Myocyte (in vitro differentiated cells): ENCODE results near the gene SMIM33. TPM values are rescaled to one million over a fixed set of nuclear protein-coding genes. Genes with fewer than 3 reads are reported as not detected.
"Not testable (repeated sequence)": the region's sequence is repeated elsewhere in the genome, so short reads cannot be mapped to it uniquely, and the experiment has no call there.

Experiments
- DNase-seq: peaks from one replicate; pipeline ENCODE4 v3.0.0-alpha.2; 2012; ENCODE audit warnings: low read depth
- total RNA-seq: library from RNA; depleted of rRNA; stranded (reverse); fragments of >200 nt; gene quantifications from 2 replicates; pipeline ENCODE4 v1.2.3, GENCODE V29; 2014

Gene SMIM33
- total RNA-seq, 1 donor from 2014 or later = not detected

DNA sequence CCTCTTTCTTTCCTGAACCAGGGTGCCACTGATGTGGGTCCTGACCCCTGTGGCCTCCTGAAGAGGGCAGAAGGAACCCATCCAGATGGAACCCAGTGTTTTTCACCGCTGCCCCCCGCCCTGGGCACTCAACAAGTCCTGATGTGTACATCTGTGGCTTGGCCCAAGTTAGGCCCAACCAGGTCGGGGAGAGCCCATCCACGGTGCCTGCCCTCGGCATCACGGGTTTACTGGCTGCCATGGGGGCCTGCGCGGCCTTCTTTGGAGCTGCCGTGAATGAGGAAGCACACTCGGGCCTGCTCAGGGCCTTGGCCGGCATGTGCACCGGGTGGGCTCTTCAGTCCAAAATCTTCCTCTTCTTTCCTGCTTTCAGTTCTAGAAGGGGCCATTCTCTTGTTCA, 14.0 kb upstream of the SMIM33 start:
- no peak for DNase-seq

DNA sequence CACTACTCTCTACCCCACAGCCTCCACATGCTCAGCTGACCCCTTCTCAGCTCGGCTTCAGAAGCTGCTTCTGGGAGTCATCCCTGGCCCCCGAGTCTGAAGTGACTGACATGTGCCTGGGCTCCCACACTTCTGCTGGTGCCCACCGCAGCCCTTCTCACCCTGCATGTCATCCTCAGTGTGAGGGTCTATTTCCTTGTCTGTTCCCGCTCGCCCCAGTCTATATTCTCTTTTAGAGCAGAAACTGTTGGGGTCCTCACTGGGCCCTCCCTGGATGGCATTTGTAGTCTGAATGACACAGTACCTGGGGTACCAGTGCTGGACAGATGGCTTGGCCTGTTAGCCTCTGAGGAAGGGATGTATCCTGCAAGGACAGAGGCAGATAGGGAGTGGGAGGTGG, 13.6 kb upstream of the SMIM33 start:
- DNase-seq = no peak

DNA sequence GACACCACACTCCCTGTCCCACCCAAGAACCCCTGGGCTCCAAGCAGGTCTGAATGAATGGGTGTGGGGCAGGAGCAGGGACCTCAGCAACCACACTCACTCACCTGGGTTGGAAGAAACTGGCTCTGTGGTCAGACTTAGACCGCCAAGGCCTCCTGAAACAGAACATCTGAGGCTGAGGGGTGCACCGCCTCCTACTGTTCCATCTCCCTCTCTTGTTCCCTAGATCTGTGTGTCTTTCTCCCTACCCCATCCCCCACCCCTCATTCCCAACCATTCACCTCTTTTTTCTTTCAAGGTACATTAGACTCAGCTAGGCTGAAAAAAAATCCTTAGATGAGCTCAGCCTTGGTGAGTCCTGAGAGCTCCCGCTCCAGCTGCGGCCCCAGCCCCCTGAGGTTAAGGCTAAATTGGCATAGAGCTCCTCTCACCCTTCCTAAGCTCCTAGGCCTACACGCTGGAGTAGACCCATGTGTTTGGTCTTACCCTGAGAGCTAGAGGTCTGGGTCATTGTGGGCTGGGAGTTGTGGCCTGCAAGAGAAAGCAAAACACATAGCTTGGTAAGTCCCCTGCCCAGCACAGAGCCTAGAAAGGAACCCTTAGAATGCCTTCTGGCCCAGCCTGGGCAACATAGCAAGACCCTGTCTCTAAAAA, 13.0 kb upstream of the SMIM33 start:
- DNase-seq = no peak

DNA sequence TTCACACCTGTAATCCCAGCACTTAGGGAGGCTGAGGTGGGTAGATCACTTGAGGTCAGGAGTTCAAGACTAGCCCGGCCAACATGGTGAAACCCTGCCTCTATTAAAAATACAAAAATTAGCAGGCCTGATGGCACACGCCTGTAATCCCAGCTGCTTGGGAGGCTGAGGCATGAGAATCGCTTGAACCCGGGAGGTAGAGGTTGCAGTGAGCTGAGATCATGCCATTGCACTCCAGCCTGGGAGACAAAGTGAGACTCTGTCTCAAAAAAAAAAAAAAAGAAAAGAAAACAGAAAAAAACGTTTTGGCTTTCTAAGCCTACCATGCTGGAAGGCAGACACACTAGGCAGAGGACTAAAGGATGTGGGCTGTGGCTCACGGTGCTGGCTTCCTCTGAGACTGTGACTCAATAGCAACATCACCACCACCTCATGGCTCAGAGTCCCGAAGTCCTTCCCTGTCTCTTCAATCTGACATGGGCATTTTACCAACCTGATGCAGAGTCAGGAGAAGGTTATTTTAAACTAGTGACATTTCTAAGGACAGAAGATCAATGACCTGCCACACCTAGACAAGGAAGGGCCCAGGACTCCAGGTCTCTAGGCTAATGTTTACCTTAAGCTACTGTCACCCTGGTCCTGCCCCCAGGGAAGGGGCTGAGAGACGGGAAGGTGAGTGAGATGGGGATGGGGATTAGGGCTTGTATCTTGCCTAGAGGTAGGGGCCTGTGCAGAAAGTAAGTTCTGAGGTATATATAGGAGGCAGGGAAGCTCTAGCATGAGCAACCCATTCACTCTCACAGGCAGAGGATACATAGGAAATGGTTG, 12.0 kb upstream of the SMIM33 start:
- DNase-seq = peak; percentile 57

DNA sequence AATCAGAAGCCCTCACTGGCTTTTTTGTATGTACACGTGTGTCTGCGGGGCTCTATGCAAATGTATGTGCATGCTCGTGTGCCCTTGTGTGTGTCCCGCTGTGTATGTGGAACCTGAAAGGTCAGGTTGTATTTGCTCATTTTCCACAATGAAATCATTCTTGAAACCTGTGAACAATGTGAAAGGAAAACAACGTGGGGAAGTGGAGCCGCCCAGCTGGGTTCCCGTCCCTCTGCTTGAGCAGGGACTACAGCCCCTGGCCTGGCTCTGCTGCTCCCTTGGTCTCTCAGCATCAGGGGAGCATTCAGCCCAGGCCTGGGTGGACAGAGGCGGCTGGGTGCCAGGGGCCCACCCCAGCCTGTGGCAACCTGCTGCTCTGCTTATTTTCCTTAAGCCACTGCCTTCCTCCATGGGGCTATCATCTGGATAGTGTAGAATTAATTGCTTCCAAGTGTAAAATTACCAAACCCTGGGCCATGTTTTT, 11.3 kb upstream of the SMIM33 start:
- DNase-seq = no peak

DNA sequence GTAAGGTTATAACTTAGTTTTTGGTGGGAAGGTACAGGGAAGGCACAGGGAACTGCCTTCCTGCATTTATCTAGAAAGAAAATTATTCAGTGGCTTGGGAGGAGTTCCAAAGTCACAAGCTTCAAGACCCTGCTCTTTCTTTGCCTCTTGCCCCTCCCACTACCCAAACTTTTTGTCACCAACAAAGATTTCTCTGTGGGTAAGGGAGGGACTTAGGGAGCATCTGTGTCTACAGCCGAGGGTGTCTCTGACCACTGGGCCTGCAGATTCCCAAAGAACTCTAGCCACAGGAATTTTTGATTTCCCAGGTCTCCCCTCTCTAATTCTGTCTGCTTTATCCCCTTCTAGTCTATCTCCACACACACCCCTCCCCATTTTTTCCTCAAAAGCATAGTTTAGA, 10.3 kb upstream of the SMIM33 start:
- peak; percentile 82 for DNase-seq

DNA sequence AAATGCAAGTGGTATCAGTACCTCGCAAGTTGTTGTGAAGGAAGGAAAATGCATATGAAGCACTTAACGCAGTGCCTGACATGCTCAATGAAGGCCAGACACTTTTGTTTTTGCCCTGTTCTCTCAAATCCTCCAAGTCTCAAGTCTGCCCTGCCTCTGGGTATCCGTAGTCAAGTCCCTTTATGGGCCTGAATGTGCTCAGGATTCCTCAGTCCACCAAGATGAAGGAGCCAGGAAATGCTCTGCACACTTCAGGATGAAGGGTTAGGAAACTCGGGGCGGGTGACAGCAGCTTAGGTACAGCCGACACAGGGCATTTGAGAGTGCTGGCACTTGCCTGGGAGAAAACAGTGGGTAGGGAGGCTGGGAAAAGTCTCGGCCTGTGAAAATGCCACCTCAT, 9.6 kb upstream of the SMIM33 start:
- no peak for DNase-seq

DNA sequence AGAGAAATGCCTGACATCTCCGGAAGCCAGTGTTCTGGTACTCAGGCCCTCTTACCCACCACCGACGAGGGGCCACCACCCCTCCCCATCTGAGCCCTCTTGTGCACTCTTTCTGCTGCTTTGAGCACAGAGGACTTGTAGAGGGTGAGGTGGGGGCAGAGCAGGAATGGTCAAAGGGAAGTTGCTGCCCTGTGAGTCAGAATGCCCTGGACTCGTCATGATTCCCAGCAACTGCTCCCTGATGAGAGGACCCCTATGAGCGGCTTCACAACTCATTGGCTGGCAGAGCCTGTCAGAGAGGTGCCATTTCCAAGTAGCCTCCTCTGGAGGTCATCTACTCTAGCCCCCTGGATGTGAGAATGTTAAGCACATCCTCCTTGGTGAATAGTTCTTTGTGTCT, 9.1 kb upstream of the SMIM33 start:
- DNase-seq = peak; percentile 53

DNA sequence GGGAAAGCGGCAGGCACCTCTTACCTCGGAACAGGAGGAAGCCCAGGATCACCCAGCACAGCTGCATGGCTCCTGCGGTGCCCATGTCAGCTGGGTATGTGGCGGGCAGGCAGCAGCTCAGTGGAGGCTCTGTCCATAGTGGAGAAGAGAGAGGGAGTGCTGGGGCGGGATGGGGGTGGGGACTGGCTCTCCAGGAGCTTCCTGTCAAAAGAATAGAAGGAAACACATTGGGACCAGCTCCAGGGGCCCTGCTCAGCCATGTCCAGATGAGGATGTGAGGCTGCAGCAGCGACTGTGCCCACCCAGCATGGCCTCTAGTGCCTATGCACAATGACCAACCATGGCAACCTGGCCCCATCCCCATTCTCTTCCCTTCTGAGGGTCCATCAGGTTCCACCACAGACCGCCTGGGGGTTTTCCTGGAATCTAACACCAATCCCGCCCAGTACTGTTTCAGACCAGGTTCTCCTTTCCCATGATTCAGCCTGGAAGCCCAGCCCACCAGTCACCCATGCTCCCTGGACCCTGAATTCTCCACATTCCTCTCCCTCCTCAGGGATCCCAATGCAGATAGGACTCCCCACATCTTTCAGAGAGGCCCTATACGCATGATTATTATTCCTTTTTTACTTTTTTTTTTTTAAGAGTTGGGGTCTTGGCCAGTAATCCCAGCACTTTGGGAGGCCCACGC, 8.1 kb upstream of the SMIM33 start, which contains the start of gene ECSCR:
ECSCR (minus strand) TSS at position 158 of the 691 bp plus-strand sequence; CDS start at position 85, 73 bp downstream.
- DNase-seq = peak; percentile 65

DNA sequence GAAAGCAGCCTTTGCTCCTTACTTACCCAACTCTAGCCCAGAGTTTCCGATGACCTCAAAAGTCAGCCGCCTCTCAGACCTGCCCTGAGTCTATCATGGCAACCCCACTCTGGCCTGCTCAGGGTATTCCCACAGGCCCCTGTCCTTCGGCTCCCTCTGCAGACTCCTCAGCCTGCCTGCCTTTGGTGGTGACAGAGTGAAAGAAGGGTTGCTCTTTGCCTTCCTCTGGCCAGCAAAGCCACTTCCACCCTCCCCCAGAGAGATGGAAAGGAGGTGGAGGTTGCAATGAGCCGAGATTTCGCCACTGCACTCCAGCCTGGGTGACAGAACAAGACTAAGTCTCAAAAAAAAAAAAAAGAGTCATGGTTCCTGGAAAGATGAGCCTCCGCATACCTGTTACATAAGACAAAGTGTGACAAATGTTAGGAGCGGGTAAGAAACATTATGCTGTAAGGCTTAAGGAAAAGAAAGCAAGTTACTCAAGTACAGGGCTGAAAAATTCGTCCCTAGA, 2.3 kb upstream of the SMIM33 start:
- DNase-seq = no peak

DNA sequence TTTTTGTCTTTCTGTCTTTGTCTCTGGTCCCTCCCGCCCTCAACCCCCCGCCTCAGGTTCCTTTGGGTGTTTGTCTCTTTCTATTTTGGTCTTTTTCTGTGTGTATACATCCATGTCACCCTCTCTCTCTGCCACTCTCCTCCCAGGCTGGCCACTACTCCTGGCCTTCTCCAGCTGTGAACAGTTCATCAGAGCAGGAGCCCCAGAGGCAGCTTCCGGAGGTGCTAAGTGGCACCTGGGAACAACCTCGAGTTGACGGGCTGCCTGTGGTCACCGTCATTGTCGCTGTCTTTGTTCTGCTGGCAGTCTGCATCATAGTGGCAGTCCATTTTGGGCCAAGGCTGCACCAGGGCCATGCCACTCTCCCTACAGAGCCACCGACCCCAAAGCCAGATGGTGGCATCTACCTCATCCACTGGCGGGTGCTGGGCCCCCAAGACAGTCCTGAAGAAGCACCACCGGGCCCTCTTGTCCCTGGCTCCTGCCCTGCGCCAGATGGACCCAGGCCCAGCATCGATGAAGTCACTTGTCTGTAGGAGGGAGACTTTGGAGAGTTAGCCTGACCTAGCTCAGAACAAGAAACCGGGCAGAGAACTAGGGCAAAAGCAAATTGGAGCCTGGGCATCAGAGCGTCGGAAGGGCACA, 1.7 kb downstream of the SMIM33 start:
- DNase-seq = no peak

DNA sequence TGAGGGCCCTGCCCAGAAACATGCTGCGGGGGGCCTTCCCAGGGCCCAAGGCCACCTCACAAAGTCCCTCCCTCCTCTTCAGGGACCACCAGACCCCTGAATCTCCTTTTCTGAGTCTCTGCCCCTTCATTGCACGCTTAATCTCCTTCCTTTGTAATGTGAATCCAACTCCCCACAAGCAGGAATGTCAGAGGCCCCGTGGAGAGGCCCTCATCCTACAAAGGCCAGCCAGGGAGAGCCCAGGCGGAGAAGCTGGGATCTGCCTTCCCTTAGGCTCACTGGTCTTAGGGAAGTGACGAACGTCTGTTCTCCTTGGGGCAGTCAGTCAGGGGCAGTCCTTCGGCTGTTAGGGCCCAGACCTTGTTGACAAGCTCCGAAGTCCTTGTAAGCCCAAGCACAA, 2.3 kb downstream of the SMIM33 start:
- no peak for DNase-seq

DNA sequence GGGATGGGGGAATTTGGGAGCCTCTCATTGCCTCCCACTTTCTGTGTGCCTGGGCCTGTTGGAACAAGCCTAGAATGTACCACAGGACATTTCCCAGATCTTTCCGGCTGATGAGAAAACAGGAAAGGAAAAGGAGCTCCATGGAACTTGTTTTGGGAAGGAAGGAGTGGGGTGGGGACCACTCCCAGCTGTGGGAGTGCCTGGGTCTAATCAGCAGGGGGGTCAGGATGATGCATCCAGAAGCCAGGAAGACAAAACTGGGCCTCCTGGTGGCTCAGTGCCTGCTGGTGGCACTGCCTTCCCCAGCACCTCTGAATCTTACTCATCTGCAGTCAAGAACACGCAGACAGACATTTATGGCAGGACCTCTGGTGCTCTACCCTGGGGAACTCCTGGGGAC, 2.8 kb downstream of the SMIM33 start:
- no peak for DNase-seq

DNA sequence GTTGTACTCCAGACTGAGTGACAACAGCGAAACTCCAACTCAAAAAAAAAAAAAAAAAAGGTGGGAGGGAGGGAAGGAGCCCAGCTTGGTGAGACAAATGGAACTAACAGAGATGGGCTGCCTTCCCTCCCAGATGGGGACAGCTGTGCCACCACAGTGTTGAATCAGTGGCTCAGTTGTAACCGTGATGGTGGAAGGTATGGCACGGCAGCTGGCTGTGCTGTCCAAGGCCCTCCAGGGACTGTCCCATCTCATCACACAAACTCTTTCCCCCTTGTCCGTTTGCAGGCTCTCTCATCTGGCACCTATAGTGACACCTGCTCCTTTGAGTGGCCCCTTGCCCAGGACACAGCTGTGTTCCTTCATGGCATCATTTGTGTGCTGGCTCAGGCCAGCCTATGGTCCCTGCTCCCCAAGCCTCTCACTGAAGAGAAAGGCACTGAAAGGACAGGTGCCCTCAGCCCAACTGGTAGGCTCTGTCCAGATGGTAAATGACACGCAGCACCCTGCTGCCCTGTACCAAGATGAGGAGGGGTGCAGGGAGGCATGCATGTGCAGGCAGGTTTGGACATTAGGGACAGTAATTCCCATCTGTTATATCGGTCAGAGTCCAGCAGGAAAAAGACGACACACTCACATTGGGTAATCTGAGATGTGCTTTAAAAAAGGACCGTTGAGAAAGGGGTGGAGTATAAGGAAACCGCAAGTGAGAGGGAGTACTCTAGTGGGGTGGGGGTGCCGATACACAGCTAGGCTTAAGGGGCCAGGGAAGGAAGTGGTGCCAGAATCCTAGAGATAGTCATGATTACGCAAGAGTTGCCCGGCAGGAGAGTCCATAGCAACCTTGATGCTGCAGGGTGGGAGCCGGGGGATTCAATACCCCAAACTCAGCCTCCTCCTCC, 4.3 kb downstream of the SMIM33 start:
- DNase-seq = peak; percentile 77

DNA sequence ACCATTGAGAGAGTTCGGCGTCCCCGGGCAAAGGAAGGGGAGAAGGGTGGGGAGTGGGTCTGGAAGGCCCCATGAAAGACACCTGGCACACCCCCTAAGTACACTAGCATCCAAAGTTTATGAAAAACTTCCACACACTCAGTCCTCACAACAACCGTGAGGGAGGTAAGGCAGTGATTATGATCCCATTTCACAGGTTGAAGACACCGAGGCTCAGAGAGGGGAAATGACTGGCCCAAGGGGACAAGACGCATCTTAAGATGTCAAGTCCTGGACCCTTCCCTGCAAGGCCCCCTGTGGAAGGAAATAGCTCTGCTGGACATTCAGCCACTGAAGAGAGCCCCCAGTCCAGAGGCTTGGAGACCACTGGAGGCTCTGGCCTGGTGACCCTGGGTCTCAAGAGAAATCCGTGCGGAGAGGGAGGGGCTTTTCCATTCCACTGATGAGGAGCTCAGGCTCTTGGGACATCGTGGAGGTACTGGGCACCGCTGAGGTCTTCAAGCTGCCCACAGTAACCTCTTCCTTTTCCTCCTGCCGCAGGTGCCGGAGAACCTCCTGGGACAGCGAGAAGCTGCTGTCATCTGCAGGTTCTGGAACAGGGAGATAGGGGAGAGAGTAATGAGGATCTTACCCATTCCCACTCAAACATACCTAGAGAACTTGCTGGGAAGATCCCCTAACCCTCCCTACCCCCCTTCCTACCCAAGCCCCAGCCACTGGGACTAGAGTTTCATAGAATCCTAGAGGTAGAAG, 5.2 kb downstream of the SMIM33 start:
- no peak for DNase-seq

DNA sequence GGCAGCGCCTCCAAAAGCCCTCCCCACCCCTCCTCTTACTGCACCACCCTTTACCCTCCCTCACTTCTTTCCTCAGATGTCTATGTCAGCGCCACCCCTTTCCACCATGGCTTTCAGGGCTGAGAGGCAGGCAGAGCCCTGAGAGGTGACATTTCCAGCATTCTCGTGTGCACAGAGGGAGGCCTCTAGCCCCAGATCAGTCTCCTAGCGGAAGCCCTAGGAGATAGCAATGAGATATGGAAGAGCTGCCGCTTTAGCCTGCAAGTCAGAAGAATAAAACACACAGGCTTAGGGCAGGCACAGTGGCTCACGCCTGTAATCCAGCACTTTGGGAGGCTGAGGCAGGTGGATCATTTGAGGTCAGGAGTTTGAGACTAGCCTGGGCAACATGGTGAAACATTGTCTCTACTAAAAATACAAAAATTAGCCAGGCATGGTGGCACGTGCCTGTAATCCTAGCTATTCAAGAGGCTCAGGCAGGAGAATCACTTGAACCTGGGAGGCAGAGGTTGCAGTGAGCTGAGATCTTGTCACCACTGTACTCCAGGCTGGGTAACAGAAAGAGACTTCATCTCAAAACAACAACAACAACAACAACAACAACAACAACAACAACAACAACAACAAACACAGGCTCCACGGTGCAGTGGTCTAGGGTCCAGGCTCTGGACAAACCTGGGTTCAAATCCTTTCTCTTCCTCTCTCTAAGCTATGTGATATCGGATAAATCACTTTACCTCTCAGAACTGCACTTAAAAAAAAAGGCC, 8.0 kb downstream of the SMIM33 start:
- DNase-seq = not testable (repeated sequence)

DNA sequence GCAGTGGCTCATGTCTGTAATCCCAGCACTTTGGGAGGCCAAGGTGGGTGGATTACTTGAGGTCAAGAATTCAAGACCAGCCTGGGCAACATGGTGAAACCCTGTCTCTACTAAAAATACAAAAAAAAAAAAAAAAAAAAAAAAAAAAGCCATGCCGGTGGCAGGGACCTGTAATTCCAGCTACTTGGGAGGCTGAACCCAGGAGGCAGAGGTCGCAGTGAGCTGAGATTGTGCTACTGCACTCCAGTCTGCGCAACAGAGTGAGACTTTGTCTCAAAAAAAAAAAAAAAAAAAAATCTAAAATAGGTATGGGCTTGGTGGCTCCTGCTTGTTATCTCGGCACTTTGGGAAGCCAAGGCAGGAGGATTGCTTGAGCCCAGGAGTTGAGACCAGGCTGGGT, 8.9 kb downstream of the SMIM33 start:
- not testable (repeated sequence) for DNase-seq

DNA sequence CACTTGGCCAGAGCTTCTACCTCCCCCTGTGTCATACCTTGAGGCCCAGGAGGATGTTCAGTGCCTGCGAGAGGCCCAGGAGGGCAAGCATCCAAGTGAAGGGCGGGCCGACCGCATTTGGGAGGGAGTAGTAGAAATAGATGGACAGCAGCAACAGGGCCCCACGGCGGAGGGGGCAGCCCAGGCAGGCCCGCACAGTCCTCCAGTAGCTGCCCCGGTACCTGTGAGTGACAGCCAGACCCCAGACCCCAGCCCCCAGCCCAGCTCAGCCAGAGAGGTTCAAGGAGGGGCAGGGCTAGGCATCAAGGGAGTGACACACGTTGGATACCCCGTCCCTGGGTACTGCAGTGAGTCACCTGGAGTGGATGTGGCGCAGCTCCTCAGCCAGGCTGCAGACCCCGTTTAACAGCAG, 10.3 kb downstream of the SMIM33 start:
- peak; percentile 83 for DNase-seq
